GM11168 (cell line): ENCODE measurements around the gene USP15.
"Not testable (repeated sequence)": the region's sequence is repeated elsewhere in the genome, so short reads cannot be mapped to it uniquely, and the experiment has no call there.

ENCODE experiments used
- in situ Hi-C: fragments of 300-500 bp; cut with MboI; formaldehyde crosslinking; loops from one replicate; pipeline ENCODE4 v1.12.0; 2022; ENCODE audit warnings: low sequenced_read_pairs; ENCODE audit not compliant: unreplicated experiment

USP15 gene

DNA sequence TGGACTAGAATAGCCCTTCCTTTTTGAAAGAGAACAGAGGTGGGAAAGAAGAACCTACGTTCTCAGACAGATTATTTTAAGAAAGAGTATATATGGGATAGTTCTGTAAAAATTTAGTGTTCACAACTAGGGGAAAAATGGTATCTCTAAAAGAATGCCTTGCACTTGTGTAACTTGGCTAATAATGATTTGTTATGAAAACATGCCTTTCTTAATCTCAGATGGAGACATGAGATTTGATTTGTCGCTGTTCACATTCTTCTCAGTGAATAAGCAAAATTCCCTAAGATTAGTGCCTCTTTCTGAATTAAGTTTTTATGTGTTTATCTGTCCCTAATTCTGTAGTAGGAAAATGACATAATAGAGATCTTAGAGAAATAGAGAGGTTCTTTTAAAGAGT, 100.8 kb downstream of the USP15 start:
- in situ Hi-C loops = no loop called here

DNA sequence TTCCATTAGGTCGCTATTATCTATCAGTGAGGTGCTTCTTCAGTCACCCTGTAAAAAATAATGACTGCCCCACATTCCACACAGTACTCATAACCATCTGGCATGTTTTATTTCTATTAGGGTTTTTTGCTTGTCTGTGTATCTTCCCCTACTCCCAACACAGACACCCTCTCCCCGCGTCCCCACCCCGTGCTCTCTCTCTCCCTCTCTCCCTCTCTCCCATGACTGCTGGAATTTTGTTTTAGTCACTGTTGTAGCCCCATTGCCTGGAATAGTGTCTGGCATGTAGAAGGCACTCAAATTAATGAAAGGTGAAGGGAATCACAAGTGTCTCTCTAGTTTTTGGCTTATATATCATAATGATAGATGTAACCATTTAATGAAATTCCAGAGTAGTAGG, 103.3 kb downstream of the USP15 start:
- in situ Hi-C loops = no loop called here

DNA sequence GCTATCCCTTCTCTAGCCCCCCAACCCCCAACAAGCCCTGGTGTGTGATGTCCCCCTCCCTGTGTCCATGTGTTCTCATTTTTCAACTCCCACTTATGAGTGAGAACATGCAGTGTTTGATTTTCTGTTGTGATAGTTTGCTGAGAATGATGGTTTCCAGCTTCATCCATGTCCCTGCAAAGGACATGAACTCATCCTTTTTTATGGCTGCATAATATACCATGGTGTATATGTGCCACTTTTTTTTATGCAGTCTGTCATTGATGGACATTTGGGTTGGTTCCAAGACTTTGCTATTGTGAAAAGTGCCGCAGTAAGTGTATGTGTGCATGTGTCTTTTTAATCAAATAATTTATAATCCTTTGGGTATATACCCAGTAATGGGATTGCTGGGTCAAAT, 104.5 kb downstream of the USP15 start:
- in situ Hi-C loops = not testable (repeated sequence)

DNA sequence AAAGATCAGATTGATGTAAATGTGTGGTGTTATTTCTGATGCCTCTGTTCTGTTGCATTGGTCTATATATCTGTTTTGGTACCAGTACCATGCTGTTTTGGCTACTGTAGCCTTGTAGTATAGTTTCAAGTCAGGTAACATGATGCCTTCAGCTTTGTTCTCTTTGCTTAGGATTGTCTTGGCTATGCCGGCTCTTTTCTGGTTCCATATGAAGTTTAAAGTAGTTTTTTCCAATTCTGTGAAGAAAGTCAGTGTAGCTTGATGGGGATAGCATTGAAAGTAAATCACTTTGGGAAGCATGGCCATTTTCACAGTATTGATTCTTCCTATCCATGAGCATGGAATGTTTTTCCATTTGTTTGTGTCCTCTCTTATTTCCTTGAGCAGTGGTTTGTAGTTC, 105.6 kb downstream of the USP15 start:
- in situ Hi-C loops = not testable (repeated sequence)

DNA sequence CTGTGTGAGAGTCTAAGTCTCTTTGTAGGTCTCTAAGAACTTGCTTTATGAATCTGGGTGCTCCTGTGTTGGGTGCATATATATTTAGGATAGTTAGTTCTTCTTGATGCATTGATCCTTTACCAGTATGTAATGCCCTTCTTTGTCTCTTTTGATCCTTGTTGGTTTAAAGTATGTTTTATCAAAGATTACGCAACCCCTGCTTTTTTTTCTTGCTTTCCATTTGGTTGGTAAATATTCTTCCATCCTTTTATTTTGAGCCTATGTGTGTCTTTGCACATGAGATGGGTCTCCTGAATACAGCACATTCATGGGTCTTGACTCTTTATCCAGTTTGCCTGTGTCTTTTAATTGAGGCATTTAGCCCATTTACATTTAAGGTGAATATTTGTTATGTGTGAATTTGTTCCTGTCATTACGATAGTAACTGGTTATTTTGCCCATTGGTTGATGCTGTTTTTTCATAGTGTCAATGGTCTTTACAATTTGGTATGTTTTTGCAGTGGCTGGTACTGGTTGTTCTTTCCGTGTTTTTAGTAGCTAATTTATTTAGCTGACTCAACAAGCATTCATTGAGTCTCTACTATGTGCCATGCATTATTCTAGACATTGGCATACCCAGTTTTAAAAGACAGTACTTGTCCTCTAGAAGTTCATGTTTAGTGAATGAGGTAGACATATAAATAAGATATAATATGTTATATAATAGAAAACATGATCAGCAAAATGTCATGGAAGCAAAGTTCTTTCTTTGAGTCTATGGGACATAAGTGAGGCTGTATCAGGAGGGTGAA, 108.4 kb downstream of the USP15 start:
- in situ Hi-C loops = not testable (repeated sequence)

DNA sequence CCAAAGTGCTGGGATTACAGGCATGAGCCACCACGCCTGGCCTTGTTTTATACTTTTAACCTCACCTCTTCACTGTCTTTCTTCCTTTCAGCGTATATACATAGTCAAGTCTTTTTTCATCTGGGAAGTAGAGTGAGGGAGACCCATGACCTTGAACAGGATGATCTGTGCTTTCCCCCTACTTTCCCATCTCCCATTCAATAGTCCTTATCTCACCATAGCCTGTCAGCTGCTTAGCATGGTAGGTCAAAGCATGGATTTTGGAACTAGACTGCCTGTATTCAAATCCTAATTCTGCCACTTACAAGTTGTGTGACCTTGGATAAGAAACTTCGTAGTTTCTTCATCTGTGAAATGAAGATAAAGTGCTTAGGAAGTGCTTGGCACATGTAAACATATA, 110.0 kb downstream of the USP15 start:
- in situ Hi-C loops = no loop called here

DNA sequence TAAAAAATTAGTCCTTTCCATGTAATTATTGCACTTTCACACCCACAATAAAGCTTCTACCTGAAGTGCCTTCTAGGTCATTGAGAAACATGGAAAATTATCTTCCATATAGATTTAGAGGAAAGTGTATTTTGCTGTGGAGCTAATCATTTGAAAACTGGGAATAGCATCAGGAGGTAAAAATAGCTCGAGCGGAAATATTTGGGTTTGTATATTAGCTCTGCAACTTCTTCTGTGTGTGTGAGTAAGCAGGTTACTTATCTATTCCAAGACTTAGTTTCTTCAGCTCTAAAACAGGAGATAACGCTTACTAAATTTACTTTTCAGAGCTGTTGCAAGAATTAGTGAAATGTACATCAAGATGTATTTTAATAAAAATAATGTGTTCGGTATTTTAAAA, 111.5 kb downstream of the USP15 start:
- in situ Hi-C loops = no loop called here

DNA sequence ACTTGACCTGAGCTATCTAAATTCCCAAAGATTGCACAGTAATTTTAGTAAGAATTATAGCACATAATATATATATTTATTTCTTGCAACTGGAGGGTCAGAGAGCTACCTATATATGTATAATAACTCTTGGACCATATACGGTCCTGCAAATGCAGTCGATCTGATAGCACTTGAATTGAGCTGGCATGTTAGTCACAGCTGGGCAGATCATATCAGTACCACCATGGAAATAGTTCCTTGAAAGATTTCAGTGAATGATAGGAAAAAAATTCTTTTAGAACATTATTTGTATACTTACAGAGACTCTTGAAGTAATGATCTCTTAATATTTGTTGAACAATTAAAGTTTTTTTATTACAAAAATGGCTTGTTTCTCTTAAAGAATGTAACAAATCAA, 111.9 kb downstream of the USP15 start:
- in situ Hi-C loops = no loop called here

DNA sequence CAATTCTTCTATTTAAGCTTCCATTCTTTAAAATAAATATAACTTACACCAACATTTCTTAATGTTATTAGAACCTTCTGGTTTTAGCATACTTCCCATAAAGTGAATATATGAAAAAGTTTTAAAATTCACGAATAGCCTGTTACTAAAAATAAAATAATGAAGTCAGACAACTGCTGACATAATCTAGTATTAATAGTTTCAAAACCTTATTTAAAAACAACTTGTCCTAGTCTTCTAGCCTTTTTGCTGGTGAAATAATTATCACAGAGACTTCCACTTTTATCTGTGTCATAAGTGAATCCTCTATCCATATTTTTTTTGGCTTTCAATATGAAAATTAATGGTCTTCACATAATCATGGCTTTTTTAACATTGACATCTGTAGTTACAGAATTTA, 112.6 kb downstream of the USP15 start:
- in situ Hi-C loops = no loop called here

DNA sequence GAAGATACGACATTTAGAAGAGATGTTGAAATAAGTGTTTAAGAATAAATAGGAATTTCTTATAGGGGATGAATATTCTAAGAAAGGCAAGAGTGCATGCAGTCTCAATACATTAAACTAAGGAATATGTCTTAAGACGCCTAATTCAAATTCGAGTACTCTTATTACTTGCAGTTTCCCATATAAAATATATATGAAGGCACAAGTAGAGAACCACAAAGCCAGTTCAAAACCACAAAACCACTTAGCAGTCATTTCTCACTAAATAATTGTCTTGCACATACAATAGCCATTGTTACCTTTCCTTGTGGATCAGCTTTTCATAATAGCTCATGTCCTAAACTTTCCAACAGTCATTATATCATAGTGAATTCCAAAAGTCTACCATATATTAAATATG, 115.4 kb downstream of the USP15 start:
- in situ Hi-C loops = no loop called here

DNA sequence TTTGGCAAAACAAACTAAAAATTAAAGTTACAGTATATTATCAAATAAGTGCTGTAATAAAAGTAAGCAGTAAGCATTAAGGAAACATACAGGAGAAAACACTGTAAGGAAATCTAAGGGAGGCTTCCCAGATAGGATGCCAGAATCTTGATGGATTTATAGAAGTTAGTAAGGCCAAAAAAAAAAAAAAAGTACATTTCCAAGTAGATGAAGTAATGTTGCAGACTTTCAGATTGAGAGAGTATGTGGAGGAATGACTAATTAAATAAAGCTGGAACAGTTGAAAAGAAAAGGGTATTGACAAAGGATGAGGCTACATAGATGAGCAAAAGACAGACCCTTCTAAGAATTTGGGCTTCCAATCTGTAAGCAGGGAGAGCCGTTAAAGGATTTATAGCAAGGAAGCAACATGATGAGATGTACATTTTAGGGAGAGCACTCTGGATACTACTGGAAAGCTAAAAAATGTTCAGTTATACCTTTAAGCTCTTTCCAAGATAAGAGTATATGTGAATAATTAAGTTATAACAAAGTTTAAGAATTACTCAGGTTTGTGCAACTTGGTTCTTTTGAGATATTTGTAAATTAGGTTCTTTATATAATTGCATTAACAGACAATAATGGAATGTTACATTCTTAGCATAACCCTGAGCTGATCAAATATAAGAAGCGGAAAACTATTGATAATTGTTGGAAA, 119.0 kb downstream of the USP15 start:
- in situ Hi-C loops = no loop called here

DNA sequence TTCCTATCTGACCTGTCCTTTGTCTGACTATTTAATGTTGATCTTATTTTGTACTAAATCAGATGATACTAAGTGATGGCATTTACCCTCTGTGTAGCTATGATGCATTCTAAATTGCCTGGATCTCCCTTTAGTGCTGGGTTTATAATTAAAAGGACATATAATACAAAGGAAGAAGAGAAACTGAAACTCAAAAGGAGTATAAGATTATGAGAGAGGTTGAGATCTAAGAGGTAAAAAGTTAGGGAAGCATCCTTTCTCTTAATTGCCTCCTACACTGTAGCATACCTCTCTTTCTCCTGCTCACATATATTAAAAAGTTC, 119.5 kb downstream of the USP15 start:
- in situ Hi-C loops = no loop called here

DNA sequence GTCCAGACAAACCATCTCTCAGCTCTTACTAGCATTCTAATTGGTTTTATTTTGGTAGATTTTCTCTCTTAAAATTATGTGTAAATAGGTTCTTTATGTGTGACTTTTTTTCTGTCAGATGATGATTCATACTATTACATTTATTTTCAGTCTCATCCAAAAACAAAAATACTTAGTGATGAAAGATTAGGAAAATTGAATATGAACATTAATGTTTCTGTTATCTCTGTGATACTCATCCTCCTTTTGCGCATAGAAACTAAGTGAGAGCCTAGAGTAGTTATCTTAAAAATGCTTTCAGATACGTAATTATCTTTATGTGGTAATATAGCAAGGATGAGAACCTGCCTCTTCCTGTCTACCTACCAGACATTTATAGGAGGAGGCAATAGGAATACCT, 122.3 kb downstream of the USP15 start:
- in situ Hi-C loops = no loop called here

DNA sequence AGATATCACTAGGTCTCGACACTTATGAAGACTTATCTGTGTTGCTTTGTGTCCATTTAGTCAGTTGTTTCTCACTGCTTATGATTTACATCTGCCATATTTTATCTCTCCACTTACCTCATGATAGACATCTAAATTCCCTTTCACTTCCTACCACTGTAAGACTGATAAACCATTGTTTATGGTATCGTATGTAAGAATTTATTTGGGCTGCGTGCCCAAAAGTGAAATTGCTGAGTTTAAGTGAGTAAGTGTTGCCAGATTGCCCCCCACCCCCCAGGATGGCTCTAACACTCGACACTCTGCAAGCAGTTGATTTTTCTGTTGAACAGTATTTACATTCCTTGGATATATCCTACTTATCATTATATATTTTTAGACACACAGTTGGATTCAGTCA, 136.5 kb downstream of the USP15 start:
- in situ Hi-C loops = no loop called here

DNA sequence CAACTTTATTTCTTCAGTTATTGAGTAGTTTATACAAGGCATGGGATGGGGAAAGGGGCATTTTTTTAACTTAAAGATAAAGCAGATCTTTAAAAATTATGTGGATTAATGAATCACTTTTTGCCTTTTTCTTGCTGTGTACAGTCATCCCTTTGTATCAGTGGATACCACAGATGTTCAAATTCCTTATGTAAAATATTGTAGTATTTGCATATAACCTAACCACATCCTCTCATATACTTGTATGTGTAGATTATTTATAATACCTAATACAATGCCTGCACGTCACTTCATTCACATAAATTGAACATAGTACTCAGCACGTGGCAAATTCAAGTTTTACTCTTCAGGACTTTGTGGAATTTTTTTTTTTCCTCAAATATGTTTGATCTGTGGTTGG, 139.9 kb downstream of the USP15 start:
- in situ Hi-C loops = no loop called here

DNA sequence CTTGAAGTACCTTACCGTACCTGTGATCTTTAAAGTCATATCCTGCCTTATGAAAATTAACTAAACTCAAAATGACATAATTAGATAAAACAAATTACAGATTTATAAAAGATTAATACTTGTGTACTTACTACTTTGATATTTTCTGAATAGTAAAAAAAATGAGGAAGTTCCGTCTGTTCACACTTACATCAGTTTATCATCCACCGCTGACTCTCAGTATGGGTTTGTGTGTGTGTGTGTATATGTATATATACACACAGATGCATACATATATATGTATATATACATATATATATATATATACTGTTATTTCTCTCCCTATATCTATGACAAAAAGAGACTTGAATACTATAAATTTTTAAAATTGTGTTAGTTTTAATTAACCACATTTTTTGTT, 141.4 kb downstream of the USP15 start:
- in situ Hi-C loops = no loop called here

DNA sequence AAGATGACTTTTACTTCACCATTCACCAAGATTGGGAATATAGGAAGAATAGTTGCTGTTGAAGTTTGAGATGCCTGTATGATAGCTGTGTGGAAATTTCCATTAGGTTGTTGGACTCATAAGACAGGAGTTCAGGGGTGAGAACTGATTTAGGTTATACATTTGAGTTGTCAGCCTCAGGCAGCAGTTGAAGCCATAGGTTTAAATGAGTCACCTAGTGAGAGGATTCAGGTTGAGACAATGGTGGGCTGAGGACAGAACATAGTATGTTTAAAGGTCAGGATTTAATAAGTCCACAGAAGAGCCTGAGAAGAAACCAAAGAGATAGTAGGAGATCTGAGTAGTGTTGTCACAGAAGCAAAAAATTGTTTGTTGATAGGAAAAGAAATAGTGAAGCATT, 142.8 kb downstream of the USP15 start:
- in situ Hi-C loops = no loop called here

DNA sequence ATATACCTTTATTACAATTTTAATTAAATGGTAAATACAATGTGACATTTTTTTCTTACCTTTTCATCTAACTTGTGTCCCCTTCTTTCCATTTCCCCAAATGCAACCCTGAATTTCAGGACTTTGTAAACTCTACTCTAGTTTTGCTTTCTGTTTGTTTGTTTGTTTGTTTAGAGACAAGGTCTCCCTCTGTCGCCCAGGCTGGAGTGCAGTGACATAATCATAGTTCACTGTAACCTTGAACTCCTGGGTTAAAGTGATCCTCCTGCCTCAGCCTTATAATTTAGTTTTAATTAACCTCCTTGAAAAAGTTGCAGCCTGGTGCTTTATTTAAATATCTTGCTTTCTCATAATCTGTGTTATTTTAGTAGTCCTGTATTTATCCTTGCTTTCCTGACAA, 147.4 kb downstream of the USP15 start:
- in situ Hi-C loops = no loop called here

DNA sequence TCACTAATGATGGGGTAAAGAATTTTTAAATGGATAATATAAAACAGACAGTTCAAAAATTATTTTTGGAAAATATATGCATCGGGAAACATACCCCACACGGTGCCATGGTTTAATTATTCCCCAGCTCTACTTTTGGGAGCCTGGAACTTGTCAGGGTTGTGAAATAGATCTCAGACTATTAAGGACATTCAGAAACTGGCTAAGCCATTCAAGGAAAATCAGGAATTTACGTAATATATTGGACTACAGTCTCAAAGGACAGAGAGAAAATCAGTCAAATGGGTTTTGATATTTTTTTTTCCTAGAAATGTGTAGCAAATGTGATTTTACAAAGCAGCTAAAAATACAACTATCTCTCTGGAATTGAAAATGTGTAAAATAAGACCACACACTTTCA, 148.9 kb downstream of the USP15 start:
- in situ Hi-C loops = no loop called here

DNA sequence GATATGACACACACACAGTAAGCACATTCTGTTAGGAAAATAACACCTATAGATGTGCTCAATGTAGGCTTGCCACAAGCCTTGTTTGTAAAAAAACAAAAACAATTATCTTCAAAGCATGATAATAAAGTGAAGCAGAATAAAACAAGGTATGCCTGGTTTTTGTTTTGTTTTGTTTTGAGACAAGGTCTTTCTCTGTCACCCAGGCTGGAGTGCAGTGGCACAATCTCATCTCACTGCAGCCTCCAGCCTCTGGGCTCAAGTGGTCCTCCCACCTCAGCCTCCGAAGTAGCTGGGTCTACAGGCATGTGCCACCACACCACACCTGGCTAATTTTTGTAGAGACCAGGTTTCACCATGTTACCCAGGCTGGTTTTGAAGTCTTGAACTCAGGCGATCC, 154.0 kb downstream of the USP15 start:
- in situ Hi-C loops = no loop called here

DNA sequence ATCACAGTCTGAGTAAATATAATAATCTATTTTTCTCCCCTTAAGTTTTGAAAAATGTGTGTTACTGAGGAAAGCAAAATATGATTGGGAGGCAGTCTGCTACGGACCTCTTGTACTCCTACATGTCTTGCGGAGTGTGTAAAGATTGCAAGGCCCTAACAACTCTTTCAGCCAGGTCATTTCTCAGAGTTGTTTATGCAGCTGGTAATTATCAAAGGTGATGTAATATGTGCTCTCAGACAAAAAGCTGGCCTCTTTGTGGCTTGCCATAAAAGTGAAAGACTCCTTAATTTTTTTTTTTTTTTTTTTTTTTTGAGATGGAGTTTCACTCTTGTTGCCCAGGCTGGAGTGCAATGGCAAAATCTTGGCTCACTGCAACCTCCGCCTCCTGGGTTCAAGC, 165.9 kb downstream of the USP15 start:
- in situ Hi-C loops = no loop called here

DNA sequence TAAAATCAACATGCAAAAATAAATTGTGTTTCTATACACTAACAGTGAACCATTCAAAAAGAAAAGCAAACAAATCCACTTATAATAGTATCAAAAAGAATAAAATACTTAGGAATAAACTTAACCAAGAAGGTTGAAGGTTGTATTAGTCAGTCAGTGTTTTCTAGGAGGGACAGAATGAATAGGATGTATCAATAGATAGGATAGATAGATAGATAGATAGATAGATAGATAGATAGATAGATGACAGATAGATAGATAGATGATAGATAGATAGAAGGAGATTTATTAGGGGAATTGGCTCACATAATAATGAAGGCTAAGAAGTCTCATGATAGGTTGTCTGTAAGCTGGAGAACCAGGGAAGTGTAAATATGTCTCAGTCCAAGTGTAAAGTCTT, 169.3 kb downstream of the USP15 start:
- in situ Hi-C loops = no loop called here
